ENCODE results near the gene LRRC28. TPM values are rescaled to one million over a fixed set of nuclear protein-coding genes. Genes with fewer than 3 reads are reported as not detected.

LRRC28 gene
- total and polyA plus RNA-seq, 10 of the 15 experiments (the other 5 are each of a cell fraction or from before 2014, with no cell fraction given): 21.3 to 54.9 (median 27.7) TPM

DNA sequence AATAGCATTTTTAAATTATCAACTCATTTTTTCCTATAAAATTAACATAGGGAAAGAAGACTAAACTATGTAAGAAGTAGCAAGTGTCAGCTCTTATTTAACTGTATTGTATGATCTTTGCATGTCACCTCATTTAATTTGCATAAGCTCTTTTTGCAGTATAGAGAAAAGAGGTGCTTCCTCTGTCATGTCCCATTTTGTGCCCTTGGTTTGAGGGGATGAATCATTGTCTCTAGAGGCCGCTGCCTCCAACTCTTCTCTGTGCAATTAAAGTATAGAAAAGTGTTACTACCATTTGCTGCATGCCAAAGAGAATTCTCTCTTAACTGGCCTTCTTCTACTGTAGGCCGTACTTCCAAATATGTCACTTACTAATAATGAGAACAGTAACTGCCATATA is 93.4 kb downstream of the LRRC28 start:
- Histone ChIP-seq H3K9me3 (replicated peaks; ENCODE audit: control insufficient read depth, insufficient read depth, low read length) (no peaks in the 10 kb centered on the region), H3K9ac (ENCODE audit: control insufficient read depth, insufficient read depth, low read length) (no peak overlapping the region), H3K4me3 (no peak overlapping the region), H4K20me1 (ENCODE audit: control insufficient read depth, insufficient read depth) (no peaks in the 10 kb centered on the region), H3K27me3 (replicated peaks in 1 of 2; ENCODE audit: control insufficient read depth in 2 of 2, insufficient read depth in 2 of 2, low read length in 1 of 2) (no peaks in the 10 kb centered on the region), H3K4me2 (ENCODE audit: control insufficient read depth, insufficient read depth) (no peak overlapping the region), H3K4me1 (ENCODE audit: control insufficient read depth, insufficient read depth, low read length) (peaks cover 16% of the 10 kb centered on the region), H3K27ac (ENCODE audit: control insufficient read depth, insufficient read depth) (no peak overlapping the region), H3K79me2 (ENCODE audit: control insufficient read depth, insufficient read depth, low read length) (no peaks in the 10 kb centered on the region), H3K36me3 (ENCODE audit: control insufficient read depth in 2 of 2, insufficient read depth in 2 of 2, low read length in 1 of 2) (no peaks in the 10 kb centered on the region), H2AFZ (ENCODE audit: control insufficient read depth, low read depth, low read length) (no peak overlapping the region)
- FAIRE-seq: no peak
- 27% methylated on average over 2 of the region's 2 CpGs for WGBS (ENCODE audit: insufficient coverage, insufficient replicate concordance, low lambda C conversion rate, missing lambda C conversion rate)
- no peak for TF ChIP-seq HDGF (IDR thresholded peaks at IDR 0.05)
- TF ChIP-seq, protein P1, sequence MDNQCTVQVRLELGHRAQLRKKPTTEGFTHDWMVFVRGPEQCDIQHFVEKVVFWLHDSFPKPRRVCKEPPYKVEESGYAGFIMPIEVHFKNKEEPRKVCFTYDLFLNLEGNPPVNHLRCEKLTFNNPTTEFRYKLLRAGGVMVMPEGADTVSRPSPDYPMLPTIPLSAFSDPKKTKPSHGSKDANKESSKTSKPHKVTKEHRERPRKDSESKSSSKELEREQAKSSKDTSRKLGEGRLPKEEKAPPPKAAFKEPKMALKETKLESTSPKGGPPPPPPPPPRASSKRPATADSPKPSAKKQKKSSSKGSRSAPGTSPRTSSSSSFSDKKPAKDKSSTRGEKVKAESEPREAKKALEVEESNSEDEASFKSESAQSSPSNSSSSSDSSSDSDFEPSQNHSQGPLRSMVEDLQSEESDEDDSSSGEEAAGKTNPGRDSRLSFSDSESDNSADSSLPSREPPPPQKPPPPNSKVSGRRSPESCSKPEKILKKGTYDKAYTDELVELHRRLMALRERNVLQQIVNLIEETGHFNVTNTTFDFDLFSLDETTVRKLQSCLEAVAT (IDR thresholded peaks at IDR 0.05): no peak
- TF ChIP-seq, protein P2, sequence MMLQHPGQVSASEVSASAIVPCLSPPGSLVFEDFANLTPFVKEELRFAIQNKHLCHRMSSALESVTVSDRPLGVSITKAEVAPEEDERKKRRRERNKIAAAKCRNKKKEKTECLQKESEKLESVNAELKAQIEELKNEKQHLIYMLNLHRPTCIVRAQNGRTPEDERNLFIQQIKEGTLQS (IDR thresholded peaks at IDR 0.05; ENCODE audit: borderline replicate concordance, extremely low read depth, low read depth, low read length): no peak
- no peak for TF ChIP-seq SIN3A (IDR thresholded peaks at IDR 0.05; ENCODE audit: low read depth, low read length)
- no peak for TF ChIP-seq POLR2AphosphoS5 (IDR thresholded peaks at IDR 0.05; ENCODE audit: low read length)
- in situ Hi-C loops (cut with MboI): no loop called here
- ATAC-seq: peak; percentile 74
- DNase-seq (ENCODE audit: low read depth, low spot score): no peak
- ChIA-PET CTCF (interaction anchor here (0.8 to 4.2 kb wide), 15 partner anchors 10 to 359 kb away, joined by 3 to 41 read pairs (median 4); no protein-coding TSS in a partner anchor), RAD21 (ENCODE audit: unreplicated experiment) (interaction anchor here (0.7 to 1.6 kb wide), 5 partner anchors 27 to 359 kb away, joined by 3 to 26 read pairs (median 6); no protein-coding TSS in a partner anchor), SMC1A (ENCODE audit: uncharacterized antibody, unreplicated experiment) (interaction anchor here (0.8 to 4.9 kb wide), 12 partner anchors 11 to 360 kb away, joined by 3 to 42 read pairs (median 3); no protein-coding TSS in a partner anchor), POLR2A (interaction anchor here (0.6 to 0.9 kb wide), 2 partner anchors 10 to 157 kb away, joined by 3 read pairs; no protein-coding TSS in a partner anchor)
- no TSS peak for BruUV-seq (replicated peaks)
- intact Hi-C loops (cut with micrococcal nuclease; ENCODE audit: unreplicated experiment): loop anchor here (10.0 kb wide), 1 partner anchor 360 kb away; no protein-coding TSS in a partner anchor
